IPS-11a (cell line): ENCODE measurements around the gene SCAF8.
A peak's percentile ranks its signal among the peaks of the same experiment; 100 is the strongest.
"Not testable (repeated sequence)": the region's sequence is repeated elsewhere in the genome, so short reads cannot be mapped to it uniquely, and the experiment has no call there.

ENCODE experiments used
- H3K4me3 ChIP-seq: one replicate; pipeline ENCODE4 v1.5.1; 2013; ENCODE audit warnings: low read depth, low read length, control low read depth

The SCAF8 gene, protein sequence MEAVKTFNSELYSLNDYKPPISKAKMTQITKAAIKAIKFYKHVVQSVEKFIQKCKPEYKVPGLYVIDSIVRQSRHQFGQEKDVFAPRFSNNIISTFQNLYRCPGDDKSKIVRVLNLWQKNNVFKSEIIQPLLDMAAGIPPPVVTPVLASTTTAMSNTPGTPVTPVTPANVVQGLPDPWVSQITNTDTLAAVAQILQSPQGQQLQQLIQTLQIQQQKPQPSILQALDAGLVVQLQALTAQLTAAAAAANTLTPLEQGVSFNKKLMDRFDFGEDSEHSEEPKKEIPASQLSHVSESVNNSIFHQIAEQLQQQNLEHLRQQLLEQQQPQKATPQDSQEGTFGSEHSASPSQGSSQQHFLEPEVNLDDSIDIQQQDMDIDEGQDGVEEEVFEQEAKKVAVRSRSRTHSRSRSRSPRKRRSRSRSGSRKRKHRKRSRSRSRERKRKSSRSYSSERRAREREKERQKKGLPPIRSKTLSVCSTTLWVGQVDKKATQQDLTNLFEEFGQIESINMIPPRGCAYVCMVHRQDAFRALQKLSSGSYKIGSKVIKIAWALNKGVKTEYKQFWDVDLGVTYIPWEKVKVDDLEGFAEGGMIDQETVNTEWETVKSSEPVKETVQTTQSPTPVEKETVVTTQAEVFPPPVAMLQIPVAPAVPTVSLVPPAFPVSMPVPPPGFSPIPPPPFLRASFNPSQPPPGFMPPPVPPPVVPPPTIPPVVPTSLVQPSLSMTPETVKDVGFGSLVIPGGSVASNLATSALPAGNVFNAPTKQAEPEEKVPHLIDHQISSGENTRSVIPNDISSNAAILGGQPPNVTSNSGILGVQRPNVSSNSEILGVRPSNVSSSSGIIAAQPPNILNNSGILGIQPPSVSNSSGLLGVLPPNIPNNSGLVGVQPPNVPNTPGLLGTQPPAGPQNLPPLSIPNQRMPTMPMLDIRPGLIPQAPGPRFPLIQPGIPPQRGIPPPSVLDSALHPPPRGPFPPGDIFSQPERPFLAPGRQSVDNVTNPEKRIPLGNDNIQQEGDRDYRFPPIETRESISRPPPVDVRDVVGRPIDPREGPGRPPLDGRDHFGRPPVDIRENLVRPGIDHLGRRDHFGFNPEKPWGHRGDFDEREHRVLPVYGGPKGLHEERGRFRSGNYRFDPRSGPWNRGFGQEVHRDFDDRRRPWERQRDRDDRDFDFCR (N-terminal part only)

DNA sequence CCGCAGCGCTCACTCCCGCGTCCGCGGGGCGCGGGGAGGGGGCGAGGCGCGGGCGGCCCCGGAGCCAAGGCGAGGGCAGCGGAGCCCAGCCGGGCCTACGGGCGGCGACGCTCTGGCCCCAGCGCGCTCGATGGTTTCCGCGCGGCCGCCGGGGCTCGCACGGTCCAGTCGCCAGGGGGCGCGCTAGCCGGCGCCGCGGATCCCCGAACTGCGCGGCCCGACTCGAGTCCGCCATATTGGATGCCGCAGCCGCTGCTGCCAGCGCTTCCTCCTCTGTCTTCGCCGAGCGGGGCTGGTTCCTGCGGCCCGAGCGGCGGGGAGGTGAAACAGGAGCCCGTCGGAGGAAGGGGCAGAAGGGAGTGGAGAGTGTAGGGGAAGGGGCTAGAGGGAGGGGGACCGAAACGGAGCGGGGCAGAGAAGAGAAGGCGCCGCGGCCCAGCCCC lies at the start of gene SCAF8:
SCAF8 (plus strand) TSS at position 234 of the 443 bp plus-strand sequence. CDS start 485 bp downstream, outside the sequence.
- H3K4me3 ChIP-seq: peak within 1 kb of the TSS; percentile 84

DNA sequence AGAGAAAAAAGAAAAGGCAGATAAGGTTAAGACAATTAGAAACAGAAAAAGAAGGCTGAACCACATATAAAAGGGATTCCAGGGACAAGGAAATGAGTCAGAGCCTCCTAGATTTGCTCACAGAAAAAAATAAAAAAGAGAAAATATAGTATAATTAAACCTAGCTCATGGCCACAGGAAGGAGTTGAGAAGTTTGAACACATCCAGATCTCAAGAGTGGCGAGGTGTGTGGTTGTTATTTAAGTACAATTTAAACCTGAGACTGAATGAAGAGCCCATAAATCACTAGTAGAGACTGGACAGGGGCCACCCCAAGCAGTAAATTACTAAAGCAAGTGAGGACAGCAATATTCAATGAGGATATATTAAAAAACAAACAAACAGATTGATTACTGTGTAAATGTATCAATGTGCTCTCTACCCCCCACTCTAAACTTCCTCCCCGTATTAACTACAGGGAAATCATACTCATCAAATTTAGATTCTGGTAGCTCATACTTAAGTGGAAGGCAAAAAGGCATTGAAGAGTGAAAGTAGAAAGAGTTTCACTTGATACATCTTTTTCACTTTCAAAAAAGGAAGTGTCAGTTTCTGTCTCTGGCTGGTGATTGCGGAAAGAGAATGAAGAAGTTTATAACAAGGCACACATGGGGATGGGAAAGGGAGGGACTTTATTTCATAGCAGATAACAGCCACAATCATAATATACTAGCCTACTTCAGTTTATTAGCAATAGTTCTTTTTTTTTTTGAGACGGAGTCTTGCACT lies 49.3 kb upstream of the SCAF8 start:
- no peak overlapping the region for H3K4me3 ChIP-seq

DNA sequence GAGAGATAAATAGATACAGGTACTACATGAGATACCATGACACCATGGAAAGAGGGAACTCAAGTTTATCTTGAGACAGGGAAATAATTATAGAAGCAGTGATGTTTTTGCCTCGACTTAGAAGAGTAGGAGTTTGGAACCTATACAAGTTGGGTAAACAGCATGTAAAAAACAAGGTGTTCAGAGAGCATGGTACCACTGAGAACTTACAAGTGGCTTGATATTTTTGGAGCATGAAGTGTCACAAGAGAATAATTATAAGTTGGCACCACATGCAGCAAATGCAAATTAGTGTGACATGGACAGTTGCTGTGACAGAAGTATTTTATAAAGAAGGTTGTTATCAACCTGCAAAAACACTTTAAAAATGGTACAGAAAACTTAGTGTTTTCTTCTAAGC lies 47.1 kb upstream of the SCAF8 start:
- no peak overlapping the region for H3K4me3 ChIP-seq

DNA sequence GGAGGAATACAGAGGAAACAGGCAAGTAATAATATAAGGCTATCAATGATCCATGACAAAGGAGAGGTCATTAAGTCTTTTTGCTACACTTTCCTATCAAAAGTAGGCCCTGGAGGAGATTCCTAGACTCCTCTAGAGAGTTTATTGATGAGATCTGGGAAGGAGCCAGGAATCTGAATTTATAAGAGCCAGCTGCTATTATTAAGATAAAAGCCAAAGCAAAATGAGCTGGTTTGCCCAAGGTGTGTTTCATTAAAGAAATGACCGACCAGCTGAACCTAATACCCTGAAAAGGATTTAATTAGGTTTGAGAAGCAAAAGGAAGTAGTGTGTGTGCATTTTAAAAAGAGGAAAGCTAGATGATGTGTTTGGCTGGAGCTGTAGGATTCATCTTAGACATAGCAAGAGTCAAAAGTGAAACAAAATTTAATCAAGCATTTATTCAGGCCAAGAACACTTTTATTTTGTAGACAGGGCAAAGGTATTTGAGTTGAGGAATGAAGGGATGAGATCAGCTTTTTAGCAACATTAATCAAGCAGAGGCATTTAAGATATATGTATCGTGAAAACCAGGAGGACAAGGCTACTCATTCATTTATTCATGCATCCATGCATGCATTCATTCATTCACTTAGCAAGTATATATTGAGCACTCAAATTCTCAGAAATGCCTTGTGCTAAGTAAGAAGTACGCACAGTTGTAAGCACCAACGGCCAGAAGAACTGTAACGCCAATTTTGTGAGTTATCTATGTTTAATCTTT lies 43.5 kb upstream of the SCAF8 start:
- no peak overlapping the region for H3K4me3 ChIP-seq

DNA sequence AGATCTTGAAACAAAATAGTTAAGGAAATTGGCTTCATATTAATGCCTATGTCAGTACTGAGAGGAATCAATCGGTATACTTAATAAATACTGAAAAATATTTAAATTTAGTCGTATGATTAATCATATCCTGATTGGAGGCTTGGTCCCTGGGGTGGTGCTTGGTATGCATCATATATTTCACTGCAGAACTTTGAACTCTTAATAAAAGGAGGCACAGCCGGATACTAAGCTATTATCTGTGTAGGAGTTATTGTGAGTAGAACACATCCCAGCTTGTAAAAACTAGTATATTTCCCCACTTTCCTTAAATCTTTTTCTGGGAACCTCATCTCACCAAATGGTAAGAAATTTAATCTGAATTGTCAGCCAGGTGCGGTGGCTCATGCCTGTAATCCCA lies 42.4 kb upstream of the SCAF8 start:
- no peak overlapping the region for H3K4me3 ChIP-seq

DNA sequence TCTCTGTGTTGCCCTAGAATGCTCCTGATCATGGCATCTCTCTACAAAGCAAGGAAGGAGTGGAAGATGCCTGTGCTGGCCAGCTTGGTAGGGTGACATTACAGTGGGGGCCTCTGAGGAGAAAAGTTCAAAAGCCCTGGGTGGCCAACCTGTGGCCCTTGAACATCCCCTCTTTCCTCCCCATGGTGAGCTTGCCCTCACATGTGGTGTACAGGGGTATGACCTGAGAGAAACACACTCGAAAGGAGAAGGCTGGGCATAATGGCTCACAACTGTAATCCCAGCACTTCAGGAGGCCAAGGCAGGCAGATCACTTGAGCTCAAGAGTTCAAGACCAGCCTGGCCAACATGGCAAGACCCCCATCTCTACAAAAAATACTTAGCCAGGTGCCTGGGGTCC lies 36.6 kb upstream of the SCAF8 start:
- no peak overlapping the region for H3K4me3 ChIP-seq

DNA sequence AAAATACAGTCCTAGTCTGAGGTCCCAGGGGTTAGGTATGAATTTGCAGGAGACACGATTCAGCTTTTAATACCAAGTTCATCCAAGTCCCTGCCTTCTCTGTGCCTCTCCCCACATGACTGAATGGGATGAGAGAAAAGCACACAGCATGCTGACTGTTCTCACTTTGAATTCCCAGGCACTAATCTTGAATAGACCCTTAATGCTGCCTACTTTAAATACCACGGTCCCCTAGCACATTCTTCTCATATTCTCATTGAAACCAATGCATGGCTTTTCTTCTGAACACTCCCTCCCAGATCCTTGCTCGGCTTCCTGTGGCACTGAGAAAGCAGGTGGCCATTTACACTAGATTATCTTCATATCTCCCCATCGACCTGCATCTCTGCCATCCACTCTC lies 30.1 kb upstream of the SCAF8 start:
- no peak overlapping the region for H3K4me3 ChIP-seq

DNA sequence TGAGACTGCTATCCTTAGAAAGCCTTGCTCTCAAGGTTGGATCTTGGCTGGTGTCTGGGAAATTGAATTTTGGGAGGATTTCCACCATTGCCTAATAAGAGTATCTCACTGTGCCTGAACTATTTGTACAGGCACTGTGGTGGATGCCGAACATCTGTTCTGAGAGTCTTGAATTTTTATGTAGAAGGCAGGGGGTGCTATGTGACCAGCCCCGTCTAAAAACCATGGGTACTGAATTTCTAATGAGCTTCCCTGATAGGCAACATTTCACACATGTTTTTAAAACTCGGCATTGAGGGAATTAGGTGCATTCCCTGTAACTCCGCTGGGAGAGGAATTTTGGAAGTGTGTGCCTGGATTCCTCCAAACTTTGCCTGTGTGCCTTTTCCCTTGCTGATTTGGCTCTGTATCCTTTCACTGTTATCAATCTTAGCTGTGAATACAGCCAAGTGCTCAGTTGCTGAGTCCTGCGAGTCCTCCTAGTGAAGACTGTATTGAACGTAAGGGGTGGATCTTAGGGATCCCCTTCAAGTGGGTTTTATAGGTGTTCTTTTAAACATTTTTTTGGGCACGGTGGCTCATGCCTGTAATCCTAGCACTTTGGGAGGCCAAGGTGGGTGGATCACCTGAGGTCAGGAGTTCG lies 27.6 kb upstream of the SCAF8 start:
- no peak overlapping the region for H3K4me3 ChIP-seq

DNA sequence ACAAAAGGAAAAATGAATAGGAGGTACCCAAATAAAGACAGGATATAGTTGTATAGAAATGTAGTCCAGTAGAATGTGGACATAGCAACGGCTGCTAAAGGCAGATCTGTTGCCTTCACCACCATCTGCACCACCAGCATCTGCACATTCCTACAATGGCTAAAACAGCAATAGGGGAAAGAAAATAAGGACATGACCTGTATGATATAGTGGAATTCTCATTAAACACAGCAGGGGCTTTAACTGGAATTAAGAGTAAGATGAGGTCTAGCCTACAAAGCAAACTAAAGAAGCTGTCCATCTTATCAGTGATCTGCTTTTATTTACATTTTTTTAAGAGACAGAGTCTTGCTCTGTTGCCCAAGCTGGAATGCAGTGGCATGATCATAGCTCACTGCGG lies 26.8 kb upstream of the SCAF8 start:
- H3K4me3 ChIP-seq: no peak overlapping the region

DNA sequence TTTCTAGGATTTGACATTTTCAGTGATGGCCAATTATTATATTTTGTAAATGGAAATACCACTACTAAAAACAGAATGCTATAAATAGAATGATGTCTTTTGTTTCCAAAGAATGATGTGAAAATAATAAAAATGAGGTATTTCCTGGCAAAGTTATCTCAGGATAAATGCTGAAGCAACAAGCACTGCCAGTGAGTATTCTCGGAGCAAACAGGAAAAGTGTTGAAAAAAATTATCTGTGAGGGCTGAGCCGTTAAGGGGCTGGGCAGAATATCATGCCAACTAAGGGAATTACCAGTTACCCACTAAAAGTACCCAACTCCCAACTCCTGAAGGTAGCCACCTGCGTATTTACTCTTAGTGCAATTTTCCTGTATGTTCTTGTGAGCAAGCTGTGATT lies 23.6 kb upstream of the SCAF8 start:
- H3K4me3 ChIP-seq: no peak overlapping the region

DNA sequence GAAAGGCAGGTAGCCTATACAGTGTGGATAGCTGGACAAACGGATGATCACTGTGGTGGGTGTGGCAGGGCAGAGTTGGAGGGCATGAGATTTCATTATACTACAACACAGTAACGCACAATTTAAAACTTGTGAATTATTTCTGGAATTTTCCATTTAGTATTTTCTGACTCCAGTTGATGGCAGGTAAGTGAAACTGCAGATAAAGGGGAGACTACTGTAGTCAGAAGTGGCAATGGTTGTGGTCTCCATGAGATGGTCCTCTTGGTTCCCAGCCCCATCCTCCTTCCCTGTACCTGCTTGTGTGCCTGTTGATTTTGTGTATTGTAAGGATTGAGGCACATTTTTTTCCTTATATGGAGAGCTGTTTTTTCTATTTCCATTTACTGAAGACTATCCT lies 22.5 kb upstream of the SCAF8 start:
- H3K4me3 ChIP-seq: no peak overlapping the region

DNA sequence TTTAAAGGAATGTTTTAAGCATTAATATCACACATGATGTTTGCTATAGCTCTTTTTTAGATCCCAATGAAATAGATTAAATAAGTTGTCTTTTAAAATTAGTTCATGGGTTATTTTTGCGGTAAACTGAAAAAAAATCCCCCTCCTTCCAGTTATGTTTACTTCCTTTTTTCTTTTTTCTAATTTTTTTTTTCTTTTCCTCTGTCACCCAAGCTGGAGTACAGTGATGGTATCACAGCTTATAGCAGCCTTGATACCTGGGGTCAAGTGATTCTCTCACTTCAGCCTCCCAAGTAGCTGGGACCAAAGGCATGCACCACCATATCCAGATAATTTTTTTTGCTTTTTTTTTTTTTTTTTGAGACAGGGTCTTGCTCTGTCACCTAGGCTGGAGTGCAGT lies 17.8 kb upstream of the SCAF8 start:
- H3K4me3 ChIP-seq: no peak overlapping the region

DNA sequence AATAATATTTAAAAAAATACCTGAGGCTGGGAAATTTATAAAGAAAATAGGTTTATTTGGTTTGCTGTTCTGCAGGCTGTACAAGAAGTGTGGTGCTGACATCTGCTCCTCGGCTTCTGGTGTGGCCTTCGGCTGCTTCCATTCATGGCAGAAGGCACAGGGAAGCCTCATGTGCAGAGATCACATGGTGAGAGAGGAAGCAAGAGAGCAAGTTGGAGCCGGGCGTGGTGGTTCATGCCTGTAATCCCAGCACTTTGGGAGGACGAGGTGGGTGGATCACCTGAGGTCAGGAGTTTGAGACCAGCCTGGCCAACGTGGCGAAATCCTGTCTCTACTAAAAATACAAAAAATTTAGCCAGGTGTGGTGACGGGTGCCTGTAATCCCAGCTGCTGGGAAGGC lies 16.9 kb upstream of the SCAF8 start:
- not testable (repeated sequence) for H3K4me3 ChIP-seq

DNA sequence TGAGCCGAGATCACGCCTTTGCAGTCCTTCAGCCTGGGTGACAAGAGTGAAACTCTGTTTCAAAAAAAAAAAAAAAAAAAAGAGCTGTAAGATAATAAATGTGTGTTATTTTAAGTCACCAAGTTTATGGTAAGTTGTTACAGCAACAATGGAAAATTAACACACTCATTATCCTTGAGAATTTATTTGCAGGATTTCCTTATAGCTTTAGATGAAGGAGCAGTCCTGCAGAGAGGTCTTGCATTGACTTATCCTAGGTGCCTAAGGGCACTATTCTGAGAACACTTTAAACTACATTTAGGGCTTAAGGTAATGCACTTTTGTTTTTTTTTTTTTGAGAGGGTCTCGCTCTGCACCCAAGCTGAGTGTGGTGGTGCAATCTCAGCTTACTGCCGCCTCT lies 13.8 kb upstream of the SCAF8 start:
- H3K4me3 ChIP-seq: no peak overlapping the region

DNA sequence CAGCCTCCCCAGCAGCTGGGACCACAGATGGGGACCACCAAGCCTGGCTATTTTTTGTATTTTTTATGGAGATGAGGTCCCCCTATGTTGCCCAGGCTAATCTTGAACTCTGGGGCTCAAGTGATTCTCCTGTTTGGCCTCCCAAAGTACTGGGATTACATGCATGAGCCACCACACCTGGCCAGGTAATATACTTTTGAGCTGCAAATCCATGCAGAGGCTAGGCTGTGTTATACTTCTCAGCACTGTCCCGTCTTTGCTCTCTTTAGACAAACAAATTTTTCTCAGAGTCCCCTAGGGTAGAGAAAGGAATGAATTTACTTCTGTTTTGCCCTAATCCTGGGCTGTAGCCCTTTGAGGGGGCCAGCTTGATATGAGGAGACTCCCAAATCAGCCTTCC lies 13.4 kb upstream of the SCAF8 start:
- no peak overlapping the region for H3K4me3 ChIP-seq

DNA sequence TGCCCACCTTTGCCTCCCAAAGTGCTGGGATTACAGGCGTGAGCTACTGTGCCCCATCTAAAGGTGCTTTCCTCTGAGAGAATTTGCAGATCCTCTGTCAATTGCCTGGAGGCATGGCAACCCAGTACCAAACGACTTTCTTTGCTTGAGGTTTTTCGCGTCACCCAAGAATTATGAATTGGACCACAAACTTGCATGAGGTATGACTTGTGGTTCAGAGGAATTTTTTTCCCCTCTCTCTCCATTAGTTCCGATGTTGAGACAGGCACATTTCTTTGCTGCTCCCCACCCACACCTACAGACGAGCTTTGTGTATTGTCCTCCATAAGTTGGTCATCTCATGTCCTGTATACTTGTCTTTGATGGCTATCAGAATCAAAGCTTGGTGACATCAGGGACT lies 11.8 kb upstream of the SCAF8 start:
- H3K4me3 ChIP-seq: no peak overlapping the region

DNA sequence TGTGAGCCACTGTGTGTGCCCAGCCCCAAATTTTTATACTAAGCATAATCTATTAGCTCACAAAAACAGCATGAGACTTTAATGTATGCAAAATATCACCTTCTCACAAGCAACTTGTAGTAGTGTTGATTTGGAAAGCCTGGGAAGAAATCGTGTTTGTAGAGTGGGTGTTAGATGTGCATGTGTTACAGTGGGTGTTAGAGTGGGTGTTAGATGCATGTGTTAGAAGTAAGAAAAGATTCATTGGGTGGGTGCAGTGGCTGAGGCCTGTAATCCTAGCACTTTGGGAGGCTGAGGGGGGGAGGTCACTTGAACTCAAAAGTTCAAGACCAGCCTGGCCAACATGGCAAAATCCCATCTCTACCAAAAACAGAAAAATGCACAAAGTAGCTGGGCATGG lies 6.3 kb upstream of the SCAF8 start:
- no peak overlapping the region for H3K4me3 ChIP-seq

DNA sequence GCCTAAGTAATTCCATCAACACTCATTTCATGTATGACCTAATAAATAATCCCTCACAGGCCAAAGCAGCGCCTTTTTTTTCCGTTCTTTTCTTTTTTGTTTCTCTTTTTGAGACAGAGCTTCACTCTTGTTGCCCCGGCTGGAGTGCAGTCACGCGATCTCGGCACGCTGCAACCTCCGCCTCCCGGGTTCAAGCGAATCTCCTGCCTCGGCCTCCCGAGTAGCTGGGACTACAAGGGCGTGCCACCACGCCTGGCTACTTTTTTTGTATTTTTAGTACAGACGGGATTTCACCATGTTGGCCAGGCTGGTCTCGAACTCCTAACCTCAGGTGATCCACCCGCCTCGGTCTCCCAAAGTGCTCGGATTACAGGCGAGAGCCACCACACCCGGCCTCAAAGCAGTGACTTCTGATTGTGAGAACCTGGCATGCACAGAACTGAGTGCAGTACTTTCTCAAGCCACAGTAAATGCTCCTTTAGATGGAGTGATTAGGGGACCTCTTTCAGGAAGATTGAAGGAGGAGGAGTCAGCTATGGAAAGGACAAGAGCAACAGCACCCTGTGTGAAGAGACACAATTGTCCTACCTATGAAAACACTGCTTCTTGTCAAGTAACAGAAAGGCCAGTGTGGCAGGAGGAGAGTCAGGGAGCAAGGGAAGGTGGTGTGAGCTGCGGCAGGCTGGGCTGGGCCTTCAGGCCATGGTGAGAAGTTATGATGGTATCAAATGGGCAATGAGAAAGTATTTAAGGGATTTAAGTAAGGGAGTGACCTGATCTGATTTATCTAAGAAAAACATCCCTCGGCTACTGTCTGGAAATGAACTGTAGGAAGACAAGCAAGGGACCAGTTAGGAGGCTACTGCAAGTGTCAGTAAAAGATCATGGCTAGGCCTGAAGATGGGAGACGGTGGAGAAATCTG lies 1.7 kb upstream of the SCAF8 start:
- H3K4me3 ChIP-seq: no peak overlapping the region
